Ovary (tissue), 9 donors: Measurements from ENCODE around the gene MGST2. TPM values are rescaled to one million over a fixed set of nuclear protein-coding genes. Genes with fewer than 3 reads are reported as not detected.

Source experiments
- DNase-seq, 5 donors: peaks; one replicate each; pipeline ENCODE4 v3.0.0-alpha.2; 2019 to 2020
- H3K27ac ChIP-seq, 2 donors: fragments of 200-600 bp; one replicate each; pipeline versions ENCODE4 v1.5.1 to v1.8.0; 2019 to 2022
- H3K27me3 ChIP-seq: fragments of 200-600 bp; one replicate; pipeline ENCODE4 v1.8.0; 2022
- H3K36me3 ChIP-seq: fragments of 200-600 bp; sonication (generic); one replicate; pipeline ENCODE4 v1.5.1; 2019
- H3K4me1 ChIP-seq: one replicate; pipeline ENCODE4 v1.8.1; 2013; ENCODE audit warnings: mild to moderate bottlenecking, moderate library complexity; ENCODE audit not compliant: insufficient read depth
- H3K4me3 ChIP-seq: fragments of 200-600 bp; sonication (generic); one replicate; pipeline ENCODE4 v1.5.1; 2017
- H3K9me3 ChIP-seq, 2 donors: fragments of 200-600 bp in 1 of 2; sonication (generic) in 1 of 2; one replicate each; pipeline versions ENCODE4 v1.5.1 to v1.8.1; 2013 to 2019; ENCODE audit warnings: mild to moderate bottlenecking in 1 of 2, moderate library complexity in 1 of 2
- EP300 ChIP-seq: sonication (generic); formaldehyde crosslinking; IDR thresholded peaks from one replicate; pipeline ENCODE4 v1.6.1; 2017; ENCODE audit warnings: antibody characterized with exemption
- POLR2A ChIP-seq: fragments of 450-650 bp; IDR thresholded peaks from one replicate; pipeline ENCODE4 v1.6.1; 2017; ENCODE audit warnings: antibody characterized with exemption, mild to moderate bottlenecking, moderate library complexity
- WGBS, 3 donors: extraction: QIAGEN DNeasy Blood & Tissue Kit in 1 of 3; methylation state at CpG; one replicate each; pipeline versions ENCODE4 v1.1.5 to v1.1.7; 2013 to 2017; 5-methylcytosine and 5-hydroxymethylcytosine counted together
- intact Hi-C, 4 donors: fragments of 100-400 bp; cut with DNase I; formaldehyde crosslinking; loops; one replicate each; pipeline versions ENCODE4 v1.11.0 to v1.15.1; 2022 to 2023
- polyA plus RNA-seq, 2 donors: library from polyadenylated mRNA; stranded (reverse); fragments of 200-250 nt in 1 of 2; fragments of 350-450 nt in 1 of 2; fragmentation: Illumina TruSeq in 1 of 2; extraction: RNeasy Lipid Tissue Mini Kit (QIAGEN cat#74804) in 1 of 2; gene quantifications; one replicate each; pipeline ENCODE4 v1.2.3, GENCODE V29; 2013 to 2014
- total RNA-seq, 7 donors: library from RNA; depleted of rRNA in 2 of 7; stranded (reverse); fragments of >200 nt in 2 of 7; fragmentation: NEBNext Ultra II Directional in 3 of 7; extraction: Animal tissue kit (Norgen Biotek cat#: 25700) in 3 of 7; gene quantifications; one replicate each; pipeline versions ENCODE4 v1.1.0 to v1.2.4, GENCODE V29; 2016 to 2023
- TF ChIP-seq, protein P1 (sequence below), 3 donors: fragments of 450-650 bp in 2 of 3; fragments of 200-600 bp in 1 of 3; IDR thresholded peaks; one replicate each; pipeline versions ENCODE4 v1.5.1 to v1.8.0; 2016 to 2022; ENCODE audit warnings: antibody characterized with exemption in 3 of 3, mild to moderate bottlenecking in 1 of 3
- donor health status: DM: no; HTN: no; CAD: no; lungs with moderate emphysema.
- donor health status: DM: no; HTN: no; CAD: no.
- donor health status: Bipolar disorder and iron deficiency.
- donor health status: DM: yes; HTN: yes; CAD: no.
- donor health status: DM: no; HTN: no; CAD: no.
- donor health status: DM: yes; HTN: yes; CAD: no.

The MGST2 gene
- total and polyA plus RNA-seq, 9 donors: 14.5 to 76.5 (median 28.3) TPM

DNA sequence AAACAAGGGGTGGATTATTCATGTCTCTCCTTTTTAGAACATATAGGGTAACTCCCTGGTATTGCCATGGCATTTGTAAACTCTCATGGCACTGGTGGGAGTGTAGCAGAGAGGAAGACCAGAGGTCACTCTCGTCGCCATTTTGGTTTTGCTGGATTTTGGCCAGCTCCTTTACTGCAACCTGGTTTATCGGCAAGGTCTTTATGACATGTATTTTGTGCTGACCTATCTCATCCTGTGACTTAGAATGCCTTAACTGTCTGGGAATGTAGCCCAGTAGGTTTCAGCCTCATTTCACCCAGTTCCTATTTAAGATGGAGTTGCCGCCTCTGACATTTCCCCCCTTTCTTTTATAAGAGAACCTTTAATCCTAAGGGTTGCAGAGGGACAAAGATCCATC is 45.8 kb downstream of the MGST2 start:
- Histone ChIP-seq H3K27me3 (no peaks in the 10 kb centered on the region), H3K4me3 (no peak overlapping the region), H3K27ac (no peak overlapping the region), H3K4me1 (peaks cover 8% of the 10 kb centered on the region), H3K9me3 (no peaks in the 10 kb centered on the region), H3K36me3 (no peaks in the 10 kb centered on the region)
- DNase-seq: no peak
- TF ChIP-seq POLR2A (no peak), EP300 (no peak)
- TF ChIP-seq, protein P1, sequence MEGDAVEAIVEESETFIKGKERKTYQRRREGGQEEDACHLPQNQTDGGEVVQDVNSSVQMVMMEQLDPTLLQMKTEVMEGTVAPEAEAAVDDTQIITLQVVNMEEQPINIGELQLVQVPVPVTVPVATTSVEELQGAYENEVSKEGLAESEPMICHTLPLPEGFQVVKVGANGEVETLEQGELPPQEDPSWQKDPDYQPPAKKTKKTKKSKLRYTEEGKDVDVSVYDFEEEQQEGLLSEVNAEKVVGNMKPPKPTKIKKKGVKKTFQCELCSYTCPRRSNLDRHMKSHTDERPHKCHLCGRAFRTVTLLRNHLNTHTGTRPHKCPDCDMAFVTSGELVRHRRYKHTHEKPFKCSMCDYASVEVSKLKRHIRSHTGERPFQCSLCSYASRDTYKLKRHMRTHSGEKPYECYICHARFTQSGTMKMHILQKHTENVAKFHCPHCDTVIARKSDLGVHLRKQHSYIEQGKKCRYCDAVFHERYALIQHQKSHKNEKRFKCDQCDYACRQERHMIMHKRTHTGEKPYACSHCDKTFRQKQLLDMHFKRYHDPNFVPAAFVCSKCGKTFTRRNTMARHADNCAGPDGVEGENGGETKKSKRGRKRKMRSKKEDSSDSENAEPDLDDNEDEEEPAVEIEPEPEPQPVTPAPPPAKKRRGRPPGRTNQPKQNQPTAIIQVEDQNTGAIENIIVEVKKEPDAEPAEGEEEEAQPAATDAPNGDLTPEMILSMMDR (IDR thresholded peaks at IDR 0.05): no peak
- intact Hi-C loops: no loop called here
- 44 to 53% (median 53%) methylated on average over 4 of the region's 4 CpGs for WGBS, 3 donors

DNA sequence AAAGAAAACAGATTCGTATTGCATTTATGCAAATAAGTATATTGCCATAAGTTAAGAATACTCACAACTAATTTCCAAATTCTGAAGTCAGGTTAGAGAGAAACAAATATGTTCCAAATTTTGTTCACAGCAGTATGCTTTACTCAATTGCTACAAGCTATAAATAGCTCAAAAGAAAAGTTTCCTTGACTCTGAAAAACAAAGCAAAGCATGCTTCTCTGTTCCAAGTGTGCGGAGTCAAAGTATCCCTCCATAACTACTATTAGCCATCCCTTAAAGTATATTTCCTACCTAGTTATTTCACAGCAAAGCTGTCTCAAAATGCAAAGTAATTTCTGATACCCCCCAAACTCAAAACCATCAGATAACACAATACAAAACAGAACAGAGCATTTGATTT is 47.3 kb downstream of the MGST2 start:
- no peak overlapping the region for H3K27ac ChIP-seq

DNA sequence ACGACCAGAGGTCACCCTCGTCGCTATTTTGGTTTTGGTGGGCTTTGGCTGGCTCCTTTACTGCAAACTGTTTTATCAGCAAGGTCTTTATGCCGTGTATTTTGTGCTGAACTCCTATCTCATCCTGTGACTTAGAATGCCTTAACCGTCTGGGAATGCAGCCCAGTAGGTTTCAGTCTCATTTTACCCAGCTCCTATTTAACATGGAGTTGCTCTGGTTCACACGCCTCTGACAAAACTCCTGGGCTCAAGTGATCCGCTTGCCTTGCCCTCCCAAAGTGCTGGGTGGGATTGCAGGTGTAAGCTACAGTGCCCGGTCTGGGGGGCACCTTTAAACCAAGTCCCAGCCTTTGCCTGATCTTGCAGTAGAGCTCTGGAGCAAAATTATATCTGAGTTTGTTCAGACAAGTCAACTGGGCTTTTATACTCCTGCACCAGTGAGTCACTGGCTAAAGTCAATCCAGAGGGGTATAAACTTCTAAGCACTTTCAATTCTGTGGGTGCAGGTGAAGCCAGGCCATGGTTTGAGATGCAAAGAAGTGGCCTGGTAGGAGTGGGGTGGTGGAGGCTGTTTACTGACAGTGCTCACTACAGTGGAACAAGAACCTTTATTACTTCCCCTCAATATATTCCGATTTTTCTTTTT is 50.2 kb downstream of the MGST2 start:
- TF ChIP-seq, protein P1 (IDR thresholded peaks at IDR 0.05): no peak
- no peak for TF ChIP-seq EP300
- TF ChIP-seq POLR2A: no peak
- DNase-seq: no peak
- H3K36me3 ChIP-seq: no peaks in the 10 kb centered on the region
- no peaks in the 10 kb centered on the region for H3K9me3 ChIP-seq
- WGBS, 3 donors: 25 to 32% (median 27%) methylated on average over 9 of the region's 9 CpGs
- H3K27ac ChIP-seq: no peak overlapping the region
- H3K4me1 ChIP-seq: peaks cover 6% of the 10 kb centered on the region
- no peak overlapping the region for H3K4me3 ChIP-seq
- no peaks in the 10 kb centered on the region for H3K27me3 ChIP-seq
- intact Hi-C loops: no loop called here

More for the DNA sequence above, 47.3 kb downstream of the MGST2 start:
- no peak overlapping the region for H3K4me3 ChIP-seq
- DNase-seq: no peak
- no peak for TF ChIP-seq EP300
- TF ChIP-seq, protein P1 (IDR thresholded peaks at IDR 0.05): no peak
- no peak for TF ChIP-seq POLR2A
- H3K27me3 ChIP-seq: no peaks in the 10 kb centered on the region
- 46 to 54% (median 52%) methylated on average over 2 of the region's 2 CpGs for WGBS, 3 donors
- no peaks in the 10 kb centered on the region for H3K36me3 ChIP-seq
- H3K4me1 ChIP-seq: peaks cover 8% of the 10 kb centered on the region
- no peaks in the 10 kb centered on the region for H3K9me3 ChIP-seq
- intact Hi-C loops: no loop called here

DNA sequence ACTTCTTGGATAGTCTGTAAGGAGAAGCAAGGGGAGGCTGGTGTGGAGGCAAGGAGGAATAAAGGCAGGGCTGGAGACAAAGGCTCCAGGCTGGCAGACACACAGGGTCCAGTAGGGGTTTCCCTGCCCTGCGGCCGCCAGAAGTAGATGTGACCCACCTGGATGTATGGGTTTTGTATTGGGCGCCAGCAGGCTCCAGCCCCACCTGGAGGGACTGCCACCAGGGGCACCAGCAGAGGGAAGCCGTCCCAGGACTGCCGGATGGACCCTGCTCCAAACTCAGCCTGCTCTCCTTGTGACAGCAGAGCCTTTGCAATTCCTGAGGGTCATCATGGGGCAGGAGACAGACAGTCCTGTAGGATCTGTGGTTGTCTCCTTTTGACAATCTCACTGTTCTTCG is 52.7 kb downstream of the MGST2 start:
- no peak overlapping the region for H3K27ac ChIP-seq
- no peak for DNase-seq
- 95 to 96% (median 95%) methylated on average over 6 of the region's 6 CpGs for WGBS, 3 donors
- H3K36me3 ChIP-seq: no peaks in the 10 kb centered on the region
- H3K4me1 ChIP-seq: peaks cover 3% of the 10 kb centered on the region
- TF ChIP-seq EP300 (no peak), POLR2A (no peak)
- TF ChIP-seq, protein P1 (IDR thresholded peaks at IDR 0.05): no peak
- H3K9me3 ChIP-seq: no peaks in the 10 kb centered on the region
- intact Hi-C loops: no loop called here
- H3K27me3 ChIP-seq: no peaks in the 10 kb centered on the region
- H3K4me3 ChIP-seq: no peak overlapping the region
